ENCODE results near the gene COG5. TPM values are rescaled to one million over a fixed set of nuclear protein-coding genes. Genes with fewer than 3 reads are reported as not detected.
A peak's percentile ranks its signal among the peaks of the same experiment; 100 is the strongest.

Gene COG5
- total RNA-seq, 1 donor from 2014 or later: 55.7 TPM

GRCh38 chr7:107472116-107472515 is 91.6 kb downstream of the COG5 start:
- no peak for ATAC-seq
- DNase-seq (ENCODE audit: low spot score): no peak
- intact Hi-C loops (cut with DNase I): no loop called here

- no peak for ATAC-seq
- intact Hi-C loops (cut with DNase I): no loop called here
- no peak for DNase-seq (ENCODE audit: low spot score)
Measured at GRCh38 chr7:107471292-107472070, 92.2 kb downstream of the COG5 start.

- DNase-seq (ENCODE audit: low spot score) (no peak), ATAC-seq (no peak)
- intact Hi-C loops (cut with DNase I): loop anchor here (10.0 kb wide), 1 partner anchor 255 kb away; no protein-coding TSS in a partner anchor
Measured at GRCh38 chr7:107469929-107470328, 93.8 kb downstream of the COG5 start, which contains the start of gene GPR22. Gene GPR22, plus strand, starts transcription at chr7:107470057. Its CDS starts 4,004 bp downstream, at chr7:107474061.

- intact Hi-C loops (cut with DNase I): loop anchor here (10.0 kb wide), 1 partner anchor 256 kb away; no protein-coding TSS in a partner anchor
- DNase-seq (ENCODE audit: low spot score) (no peak), ATAC-seq (no peak)
Measured at GRCh38 chr7:107468824-107469223, 94.9 kb downstream of the COG5 start.

GRCh38 chr7:107467972-107468371 is 95.7 kb downstream of the COG5 start:
- ATAC-seq: no peak
- DNase-seq (ENCODE audit: low spot score): no peak
- intact Hi-C loops (cut with DNase I): loop anchor here (10.0 kb wide), 1 partner anchor 257 kb away; no protein-coding TSS in a partner anchor

GRCh38 chr7:107464666-107465226 is 99.0 kb downstream of the COG5 start:
- intact Hi-C loops (cut with DNase I): loop anchor here (10.0 kb wide), 1 partner anchor 260 kb away; no protein-coding TSS in a partner anchor
- DNase-seq (ENCODE audit: low spot score) (no peak), ATAC-seq (no peak)

- intact Hi-C loops (cut with DNase I): loop anchor here (10.0 kb wide), 1 partner anchor 261 kb away; no protein-coding TSS in a partner anchor
- DNase-seq (ENCODE audit: low spot score): peak; percentile 72
- peak; percentile 96 for ATAC-seq
Measured at GRCh38 chr7:107463139-107464078, 100.3 kb downstream of the COG5 start.

- intact Hi-C loops (cut with DNase I): loop anchor here (10.0 kb wide), 1 partner anchor 263 kb away; no protein-coding TSS in a partner anchor
- DNase-seq (ENCODE audit: low spot score): no peak
- ATAC-seq: no peak
Measured at GRCh38 chr7:107461938-107462533, 101.7 kb downstream of the COG5 start.

GRCh38 chr7:107453388-107453787 is 110.3 kb downstream of the COG5 start:
- intact Hi-C loops (cut with DNase I): no loop called here
- DNase-seq (ENCODE audit: low spot score) (no peak), ATAC-seq (no peak)

GRCh38 chr7:107450970-107451369 is 112.8 kb downstream of the COG5 start:
- intact Hi-C loops (cut with DNase I): no loop called here
- no peak for ATAC-seq
- no peak for DNase-seq (ENCODE audit: low spot score)

GRCh38 chr7:107446988-107447387 is 116.7 kb downstream of the COG5 start:
- no peak for ATAC-seq
- DNase-seq (ENCODE audit: low spot score): no peak
- intact Hi-C loops (cut with DNase I): no loop called here

- DNase-seq (ENCODE audit: low spot score) (no peak), ATAC-seq (no peak)
- intact Hi-C loops (cut with DNase I): no loop called here
Measured at GRCh38 chr7:107446531-107446930, 117.2 kb downstream of the COG5 start.

- ATAC-seq (no peak), DNase-seq (ENCODE audit: low spot score) (no peak)
- intact Hi-C loops (cut with DNase I): no loop called here
Measured at GRCh38 chr7:107442678-107443077, 121.0 kb downstream of the COG5 start.

- ATAC-seq: no peak
- intact Hi-C loops (cut with DNase I): no loop called here
- no peak for DNase-seq (ENCODE audit: low spot score)
Measured at GRCh38 chr7:107441581-107442422, 121.9 kb downstream of the COG5 start.

GRCh38 chr7:107439025-107439424 is 124.7 kb downstream of the COG5 start:
- ATAC-seq (no peak), DNase-seq (ENCODE audit: low spot score) (no peak)
- intact Hi-C loops (cut with DNase I): no loop called here

GRCh38 chr7:107435749-107436148 is 128.0 kb downstream of the COG5 start:
- DNase-seq (ENCODE audit: low spot score) (no peak), ATAC-seq (no peak)
- intact Hi-C loops (cut with DNase I): no loop called here

GRCh38 chr7:107432261-107432660 is 131.5 kb downstream of the COG5 start:
- intact Hi-C loops (cut with DNase I): no loop called here
- no peak for DNase-seq (ENCODE audit: low spot score)
- ATAC-seq: no peak

GRCh38 chr7:107430057-107430456 is 133.7 kb downstream of the COG5 start:
- ATAC-seq (no peak), DNase-seq (ENCODE audit: low spot score) (no peak)
- intact Hi-C loops (cut with DNase I): no loop called here
